ENCODE measurements around the gene FBXL2. TPM values are rescaled to one million over a fixed set of nuclear protein-coding genes. Genes with fewer than 3 reads are reported as not detected.

FBXL2 gene
- 4.6 and 7.3 TPM in 2 replicates for total RNA-seq (2014; rRNA removed; shearing (Covaris generic))
- polyA plus RNA-seq (2014; cell fraction: nucleus; rRNA removed), result 31.9 and 46.8 TPM in 2 replicates

DNA sequence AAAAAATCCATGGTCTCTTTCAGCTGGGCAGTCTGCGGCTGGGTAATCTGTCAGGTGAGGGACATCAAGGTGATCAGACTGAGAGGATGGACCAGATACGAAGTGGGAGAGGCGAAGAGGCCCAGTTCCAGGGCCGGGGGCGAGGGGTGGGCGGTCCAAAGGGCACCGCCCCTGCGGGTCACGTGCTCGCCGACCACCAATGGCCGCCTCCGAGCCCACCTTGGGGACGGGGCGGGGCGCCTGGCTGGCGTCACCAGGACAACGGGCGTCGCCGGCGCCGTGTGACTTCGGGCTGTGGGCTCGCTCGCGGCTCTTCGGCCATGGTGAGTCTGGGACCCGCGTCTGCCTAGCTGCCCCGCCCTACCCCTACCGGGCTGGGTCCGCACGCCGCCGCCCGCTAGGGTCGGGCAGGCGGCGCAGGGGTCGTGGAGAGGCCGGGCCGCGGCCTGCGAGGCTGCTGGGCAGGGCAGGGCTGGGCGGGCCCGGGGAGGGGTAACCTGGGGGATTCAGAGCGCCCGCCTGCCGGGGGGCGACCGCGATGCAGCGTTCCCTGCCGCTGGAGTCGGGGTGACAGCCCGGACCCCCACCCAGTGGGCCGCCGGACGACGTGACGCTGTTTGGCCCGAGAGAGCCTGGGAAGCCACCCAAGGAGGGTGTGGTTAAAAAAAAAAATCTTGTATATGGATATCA lies at the start of gene FBXL2:
Gene FBXL2, plus strand, starts transcription at position 250 of the 690 bp plus-strand sequence. Its CDS starts 71 bp downstream, at position 321.
- peak; percentile 45 for DNase-seq (ENCODE audit: extremely low read depth, low read depth)

- DNase-seq (ENCODE audit: extremely low read depth, low read depth), result no peak
Observed at GRCh38 chr3:33229066-33229465, 48.2 kb upstream of the FBXL2 start.

DNA sequence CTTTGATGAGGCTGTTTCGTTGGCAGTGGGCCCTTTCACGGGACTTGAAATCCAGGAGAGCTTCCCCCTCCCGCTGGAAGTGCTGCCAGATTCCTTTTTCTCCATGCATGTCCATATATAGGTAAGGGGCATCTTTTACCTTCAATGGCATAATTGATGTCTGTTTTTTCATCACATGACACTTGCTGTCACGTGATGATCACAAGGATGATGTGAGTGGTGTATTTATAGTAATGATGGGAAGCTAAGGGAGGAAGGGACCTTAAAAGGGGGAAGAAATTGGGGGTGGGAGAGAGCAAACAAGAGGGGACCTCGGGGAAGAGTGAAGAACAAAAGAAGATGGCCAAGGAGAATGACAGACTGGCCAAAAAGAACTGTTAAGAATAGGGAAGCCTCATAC lies 47.3 kb upstream of the FBXL2 start:
- DNase-seq (ENCODE audit: extremely low read depth, low read depth), result no peak

- DNase-seq (ENCODE audit: extremely low read depth, low read depth), result no peak
Observed at GRCh38 chr3:33231756-33232465, 45.3 kb upstream of the FBXL2 start.

DNA sequence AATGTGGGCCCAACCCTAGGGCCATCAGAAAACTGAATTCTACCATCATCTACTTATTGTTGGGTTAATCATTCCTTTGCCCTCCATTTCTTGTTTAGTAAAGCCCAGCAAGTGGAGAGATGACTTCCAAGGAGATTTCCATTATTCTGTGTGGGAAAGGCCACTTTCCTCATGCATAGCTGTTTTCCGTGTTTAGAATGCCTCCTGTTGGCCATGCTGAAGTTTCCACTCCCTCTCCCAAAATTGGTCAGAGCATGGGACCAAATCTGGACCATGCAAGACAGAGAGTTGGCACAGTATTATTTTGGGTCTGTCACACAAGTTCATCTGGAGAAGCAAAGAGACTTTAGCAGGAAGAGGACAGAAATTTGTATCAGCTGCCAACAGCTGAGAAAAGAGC lies 43.4 kb upstream of the FBXL2 start:
- DNase-seq (ENCODE audit: extremely low read depth, low read depth), result no peak

DNA sequence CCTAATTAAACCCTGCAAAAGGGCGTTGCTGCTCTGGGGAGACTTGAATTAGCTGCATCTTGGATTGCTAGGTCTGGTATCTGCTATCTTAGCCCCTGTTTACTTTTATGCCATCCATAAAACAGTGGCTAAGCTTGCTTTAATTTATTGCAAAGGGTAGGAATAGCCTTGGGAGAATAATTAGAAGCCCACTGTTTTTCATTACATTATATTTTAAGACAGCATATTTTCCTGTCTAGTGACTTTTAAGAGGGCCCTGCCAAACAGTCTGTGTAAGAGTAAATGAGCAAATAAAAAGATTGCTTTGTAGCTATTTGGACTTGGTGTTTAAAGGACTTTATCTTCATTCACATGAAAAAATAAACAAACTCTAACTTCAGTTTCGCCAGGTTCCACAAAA lies 41.2 kb upstream of the FBXL2 start:
- DNase-seq (ENCODE audit: extremely low read depth, low read depth), result no peak

- DNase-seq (ENCODE audit: extremely low read depth, low read depth), result no peak
Observed at GRCh38 chr3:33237439-33237838, 39.8 kb upstream of the FBXL2 start.

DNA sequence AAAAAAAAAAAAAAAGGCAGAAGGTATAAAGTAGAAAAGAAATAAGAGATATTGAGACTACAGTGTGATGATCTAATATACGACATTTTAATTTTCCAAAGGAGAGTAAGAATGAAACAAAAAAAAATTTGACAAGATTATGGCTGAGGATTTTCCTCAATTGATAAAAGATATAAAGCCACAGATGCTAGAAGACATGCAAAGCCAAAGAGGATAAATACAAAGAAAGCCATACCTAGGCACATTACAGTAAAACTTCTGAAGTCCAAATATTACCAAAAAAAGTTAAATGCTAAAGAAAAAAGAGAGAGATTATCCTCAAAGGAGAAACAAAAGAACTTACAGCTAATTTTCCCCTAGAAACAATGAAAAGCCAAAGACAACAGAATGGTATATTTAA lies 38.3 kb upstream of the FBXL2 start:
- no peak for DNase-seq (ENCODE audit: extremely low read depth, low read depth)

- no peak for DNase-seq (ENCODE audit: extremely low read depth, low read depth)
Observed at GRCh38 chr3:33240261-33240660, 37.0 kb upstream of the FBXL2 start.

GRCh38 chr3:33246786-33247185 lies 30.5 kb upstream of the FBXL2 start:
- DNase-seq (ENCODE audit: extremely low read depth, low read depth), result no peak

GRCh38 chr3:33250712-33251111 lies 26.5 kb upstream of the FBXL2 start:
- no peak for DNase-seq (ENCODE audit: extremely low read depth, low read depth)

GRCh38 chr3:33256249-33256648 lies 21.0 kb upstream of the FBXL2 start:
- DNase-seq (ENCODE audit: extremely low read depth, low read depth), result no peak

- no peak for DNase-seq (ENCODE audit: extremely low read depth, low read depth)
Observed at GRCh38 chr3:33260104-33260503, 17.1 kb upstream of the FBXL2 start.

DNA sequence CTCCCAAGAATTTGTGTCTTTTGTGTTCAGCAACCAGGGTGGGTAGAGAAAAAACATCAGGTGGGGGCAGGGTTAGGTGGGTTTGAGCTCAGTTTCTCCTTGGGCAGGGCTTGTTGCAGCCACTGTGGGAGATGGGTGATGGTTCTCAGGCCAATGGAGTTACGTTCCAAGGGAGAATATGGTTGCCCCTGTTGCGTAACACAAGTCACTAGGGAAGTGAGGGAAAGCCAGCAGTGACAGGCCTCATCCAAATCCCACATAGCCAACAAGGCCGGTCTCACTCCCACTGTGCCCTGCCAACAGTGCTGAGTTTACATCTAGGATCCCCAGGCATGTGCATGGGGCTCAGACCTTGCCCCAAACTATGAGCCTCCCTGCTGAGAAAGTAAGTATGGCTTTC lies 7.9 kb upstream of the FBXL2 start:
- DNase-seq (ENCODE audit: extremely low read depth, low read depth), result no peak

- DNase-seq (ENCODE audit: extremely low read depth, low read depth), result no peak
Observed at GRCh38 chr3:33271324-33271723, 5.9 kb upstream of the FBXL2 start.

DNA sequence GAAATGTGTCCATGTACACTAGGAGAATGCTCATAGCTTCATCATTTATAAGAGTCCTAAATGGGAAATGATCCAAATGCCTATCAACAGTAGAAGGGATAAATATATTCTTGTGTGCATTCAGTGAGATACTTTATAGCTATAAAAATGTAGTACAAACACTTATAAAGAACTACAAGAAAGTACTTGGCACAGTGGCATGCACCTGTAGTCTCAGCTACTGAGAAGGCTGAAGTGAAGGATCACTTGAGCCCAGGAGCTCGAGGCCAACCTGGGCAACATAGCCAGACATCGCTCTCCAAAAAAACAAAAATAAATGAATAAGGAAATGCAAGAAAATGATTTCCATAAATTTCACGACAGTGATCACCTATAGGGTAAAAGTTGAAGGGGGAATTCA lies 3.6 kb upstream of the FBXL2 start:
- no peak for DNase-seq (ENCODE audit: extremely low read depth, low read depth)

DNA sequence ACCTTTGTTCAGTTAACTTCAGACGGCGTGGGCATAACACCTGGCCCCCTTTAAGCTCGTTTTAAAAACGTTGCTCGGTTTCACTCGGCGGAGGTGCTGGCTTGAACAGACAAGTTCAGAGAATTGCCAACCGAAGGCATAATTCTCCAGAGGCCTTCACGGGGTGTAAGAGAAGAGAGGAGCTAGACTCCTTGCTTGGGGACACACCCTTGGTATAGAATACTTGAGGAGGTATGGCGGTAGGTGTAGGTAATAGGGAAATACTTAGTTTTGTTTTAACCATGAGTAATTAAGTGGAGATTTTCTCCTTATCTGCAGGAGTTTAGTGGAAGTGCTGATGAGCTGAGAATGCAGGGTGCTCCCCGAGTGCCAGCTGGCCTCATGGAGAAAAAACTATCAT lies 921 bp downstream of the FBXL2 start:
- DNase-seq (ENCODE audit: extremely low read depth, low read depth), result no peak

- no peak for DNase-seq (ENCODE audit: extremely low read depth, low read depth)
Observed at GRCh38 chr3:33287672-33288282, 10.5 kb downstream of the FBXL2 start.

- peak; percentile 48 for DNase-seq (ENCODE audit: extremely low read depth, low read depth)
Observed at GRCh38 chr3:33299395-33300081, 22.3 kb downstream of the FBXL2 start.

DNA sequence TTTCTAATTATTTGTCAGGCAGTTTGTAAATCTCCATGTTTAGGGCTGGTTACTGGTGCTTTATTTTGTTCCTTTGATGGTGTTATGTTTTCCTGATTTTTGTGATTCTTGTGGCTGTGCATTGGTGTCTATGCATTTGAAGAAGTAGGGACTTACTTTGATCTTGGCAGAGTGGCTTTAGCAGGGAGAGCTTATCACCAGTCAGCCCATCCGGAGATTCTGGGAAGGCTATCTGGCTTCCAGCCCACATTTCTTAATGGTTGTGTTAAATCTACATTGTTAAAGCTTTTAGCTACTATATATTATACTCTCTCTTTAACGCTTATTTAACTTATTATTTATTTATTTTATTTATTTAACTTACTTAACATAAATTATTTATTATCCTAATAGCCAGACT lies 35.1 kb downstream of the FBXL2 start:
- DNase-seq (ENCODE audit: extremely low read depth, low read depth), result no peak

DNA sequence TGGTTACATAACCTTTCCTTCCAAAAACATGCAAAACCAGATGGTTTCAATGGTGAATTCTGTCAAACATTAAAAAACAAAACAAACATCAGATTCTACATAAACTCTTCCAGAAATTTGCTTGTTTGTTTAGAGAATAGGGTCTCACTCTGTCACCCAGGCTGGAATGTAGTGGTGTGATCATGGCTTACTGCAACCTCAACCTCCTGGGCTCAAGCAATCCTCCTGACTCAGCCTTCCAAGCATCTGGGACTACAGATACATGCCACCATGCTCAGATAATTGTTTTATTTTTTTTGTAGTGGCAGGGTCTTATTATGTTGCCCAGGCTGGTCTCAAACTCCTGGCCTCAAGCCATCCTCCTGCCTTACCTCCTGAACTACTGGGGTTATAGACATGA lies 36.1 kb downstream of the FBXL2 start:
- no peak for DNase-seq (ENCODE audit: extremely low read depth, low read depth)
